Nephron (organoid): ENCODE results near the gene RITA1.

Experiments
- H3K27ac Mint-ChIP-seq, 3 experiments: 2 replicates each; pipeline ENCODE4 v1.8.0; 2020; ENCODE audit warnings: mixed read lengths in 3 of 3, mild to moderate bottlenecking in 2 of 3, moderate library complexity in 1 of 3
- H3K27me3 Mint-ChIP-seq: 2 replicates; pipeline ENCODE4 v1.8.0; 2021; ENCODE audit warnings: low read depth, mild to moderate bottlenecking, moderate library complexity, mixed read lengths
- H3K36me3 Mint-ChIP-seq: 2 replicates; pipeline ENCODE4 v1.8.0; 2020; ENCODE audit warnings: low read depth, mixed read lengths
- H3K4me1 Mint-ChIP-seq: 2 replicates; pipeline ENCODE4 v1.8.0; 2020; ENCODE audit warnings: mixed read lengths
- H3K4me3 Mint-ChIP-seq, 3 experiments: 2 replicates each; pipeline ENCODE4 v1.8.0; 2020; ENCODE audit warnings: mild to moderate bottlenecking in 3 of 3, mixed read lengths in 3 of 3, moderate library complexity in 2 of 3
- H3K9me3 Mint-ChIP-seq: 2 replicates; pipeline ENCODE4 v1.8.0; 2020; ENCODE audit warnings: mixed read lengths
- TF ChIP-seq, protein P1 (sequence below), 3 experiments: fragments of 200-600 bp; sonication (generic); IDR thresholded peaks; one replicate each; pipeline ENCODE4 v1.5.0; 2021; ENCODE audit warnings: antibody characterized with exemption in 3 of 3; ENCODE audit not compliant: unreplicated experiment in 3 of 3

Gene RITA1

DNA sequence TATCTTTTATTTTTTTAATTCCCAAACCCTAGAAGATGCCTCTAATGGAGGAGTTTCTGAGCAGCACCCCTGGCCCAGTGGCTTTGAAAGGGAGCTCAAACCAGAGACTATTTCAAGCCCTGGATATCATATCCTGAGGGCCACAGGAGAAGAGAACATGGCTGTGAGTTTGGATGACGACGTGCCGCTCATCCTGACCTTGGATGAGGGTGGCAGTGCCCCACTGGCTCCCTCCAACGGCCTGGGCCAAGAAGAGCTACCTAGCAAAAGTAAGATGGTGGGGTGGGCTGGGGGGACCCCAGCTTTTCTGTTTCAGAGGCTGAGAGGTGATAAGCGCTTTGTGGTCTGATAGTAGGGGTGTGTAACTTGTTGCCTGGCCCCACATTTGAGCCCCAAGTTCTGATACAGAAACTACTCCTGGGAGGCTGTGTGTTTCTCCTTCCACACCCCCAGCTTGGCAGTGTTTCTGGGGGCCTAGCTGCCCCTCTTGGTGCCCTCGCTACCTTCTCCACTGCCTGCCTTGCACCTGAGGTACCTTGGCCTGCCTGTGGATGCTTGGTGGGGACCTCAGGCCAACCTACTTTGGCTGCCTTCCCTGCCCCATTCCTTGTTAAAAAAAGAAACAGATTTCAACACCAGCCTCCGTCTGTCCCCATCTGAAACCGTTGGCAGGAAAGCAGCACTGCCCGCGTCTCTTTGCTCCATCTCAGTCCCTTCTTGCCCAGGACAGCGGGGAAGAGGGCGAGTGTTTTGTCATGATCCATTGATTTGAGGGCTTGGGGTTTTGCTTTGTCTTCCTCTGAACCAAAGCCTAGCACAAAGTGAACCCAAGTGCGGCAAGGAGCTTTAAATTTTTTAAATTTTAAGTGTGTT is 41.4 kb downstream of the RITA1 start:
- H3K9me3 Mint-ChIP-seq = no peaks in the 10 kb centered on the region
- no peaks in the 10 kb centered on the region for H3K27me3 Mint-ChIP-seq
- H3K27ac Mint-ChIP-seq = peak overlapping the region in 1 of 3 experiments; percentile 43
- no peak overlapping the region for H3K4me3 Mint-ChIP-seq
- H3K4me1 Mint-ChIP-seq = peaks cover 38% of the 10 kb centered on the region
- peaks cover 21% of the 10 kb centered on the region for H3K36me3 Mint-ChIP-seq
- TF ChIP-seq, protein P1, sequence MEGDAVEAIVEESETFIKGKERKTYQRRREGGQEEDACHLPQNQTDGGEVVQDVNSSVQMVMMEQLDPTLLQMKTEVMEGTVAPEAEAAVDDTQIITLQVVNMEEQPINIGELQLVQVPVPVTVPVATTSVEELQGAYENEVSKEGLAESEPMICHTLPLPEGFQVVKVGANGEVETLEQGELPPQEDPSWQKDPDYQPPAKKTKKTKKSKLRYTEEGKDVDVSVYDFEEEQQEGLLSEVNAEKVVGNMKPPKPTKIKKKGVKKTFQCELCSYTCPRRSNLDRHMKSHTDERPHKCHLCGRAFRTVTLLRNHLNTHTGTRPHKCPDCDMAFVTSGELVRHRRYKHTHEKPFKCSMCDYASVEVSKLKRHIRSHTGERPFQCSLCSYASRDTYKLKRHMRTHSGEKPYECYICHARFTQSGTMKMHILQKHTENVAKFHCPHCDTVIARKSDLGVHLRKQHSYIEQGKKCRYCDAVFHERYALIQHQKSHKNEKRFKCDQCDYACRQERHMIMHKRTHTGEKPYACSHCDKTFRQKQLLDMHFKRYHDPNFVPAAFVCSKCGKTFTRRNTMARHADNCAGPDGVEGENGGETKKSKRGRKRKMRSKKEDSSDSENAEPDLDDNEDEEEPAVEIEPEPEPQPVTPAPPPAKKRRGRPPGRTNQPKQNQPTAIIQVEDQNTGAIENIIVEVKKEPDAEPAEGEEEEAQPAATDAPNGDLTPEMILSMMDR (IDR thresholded peaks at IDR 0.05; ENCODE audit: unreplicated experiment in 3 of 3) = no peak

DNA sequence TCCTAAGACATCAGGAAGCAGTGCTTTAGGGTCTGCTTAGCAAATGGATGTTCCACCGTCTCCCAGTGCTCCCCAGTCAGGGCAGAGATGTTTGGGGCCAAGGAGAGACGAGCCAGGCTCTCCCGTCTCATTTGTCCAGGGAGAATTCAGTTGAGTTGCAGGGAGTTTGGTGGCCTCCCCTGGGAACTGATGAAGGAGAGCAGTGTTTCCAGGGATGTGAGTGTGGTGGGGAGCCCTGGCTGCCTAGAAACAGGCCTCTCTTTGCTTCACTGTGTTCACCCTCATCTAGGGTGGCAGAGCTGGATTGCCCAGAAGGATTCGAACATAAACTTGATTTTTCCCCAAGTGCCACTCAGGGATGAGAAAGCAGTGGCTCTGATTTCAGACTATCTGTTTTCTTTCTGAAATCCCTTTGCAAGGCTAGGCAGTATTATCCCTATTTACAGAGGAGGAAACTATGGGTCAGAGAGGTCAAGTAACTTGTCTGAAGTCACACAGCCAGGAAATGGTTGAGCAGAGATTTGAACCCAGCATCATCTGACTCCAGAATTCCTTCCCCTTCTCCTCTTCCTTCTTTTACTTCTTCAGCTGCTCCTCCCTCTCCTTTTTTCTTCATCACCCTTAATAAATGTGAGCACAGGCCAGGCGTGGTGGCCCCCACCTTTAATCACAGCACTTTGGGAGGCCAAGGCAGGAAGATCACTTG is 42.3 kb downstream of the RITA1 start:
- H3K27me3 Mint-ChIP-seq = no peaks in the 10 kb centered on the region
- no peaks in the 10 kb centered on the region for H3K9me3 Mint-ChIP-seq
- no peak overlapping the region for H3K4me3 Mint-ChIP-seq
- H3K4me1 Mint-ChIP-seq = peaks cover 35% of the 10 kb centered on the region
- TF ChIP-seq, protein P1 (IDR thresholded peaks at IDR 0.05; ENCODE audit: unreplicated experiment in 3 of 3) = no peak
- H3K36me3 Mint-ChIP-seq = peaks cover 21% of the 10 kb centered on the region
- H3K27ac Mint-ChIP-seq = peak overlapping the region in 1 of 3 experiments; percentile 43

DNA sequence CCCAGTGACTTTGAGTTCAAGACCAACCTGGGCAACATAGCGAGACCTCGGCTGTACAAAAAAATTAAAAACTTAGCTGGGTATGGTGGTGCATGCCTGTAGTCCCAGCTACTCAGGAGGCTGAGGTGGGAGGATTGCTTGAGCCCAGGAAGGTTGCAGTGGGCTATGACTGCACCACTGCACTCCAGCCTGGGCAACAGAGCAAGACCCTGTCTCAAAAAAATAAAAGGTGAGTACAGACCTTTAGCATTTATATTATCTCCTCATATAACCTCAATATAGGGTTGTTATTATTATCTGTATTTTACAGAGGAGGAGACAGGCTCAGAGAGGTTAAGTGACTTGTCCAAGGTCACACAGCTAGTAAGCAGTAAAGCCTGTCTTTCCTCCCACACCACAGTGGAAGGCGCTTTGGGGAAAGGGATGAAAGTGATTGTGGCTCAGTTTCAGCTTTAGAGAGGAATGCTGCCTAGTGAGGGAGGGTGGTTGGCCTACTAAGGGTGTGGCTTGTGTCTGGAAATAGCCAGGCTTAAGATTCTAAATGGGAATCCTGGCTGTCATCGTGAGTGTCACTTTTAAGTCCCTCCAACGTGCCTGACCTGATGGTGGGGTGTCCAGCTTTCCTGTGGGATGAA is 43.0 kb downstream of the RITA1 start:
- peaks cover 25% of the 10 kb centered on the region for H3K36me3 Mint-ChIP-seq
- H3K4me3 Mint-ChIP-seq = no peak overlapping the region
- TF ChIP-seq, protein P1 (IDR thresholded peaks at IDR 0.05; ENCODE audit: unreplicated experiment in 3 of 3) = no peak
- H3K9me3 Mint-ChIP-seq = no peaks in the 10 kb centered on the region
- H3K27me3 Mint-ChIP-seq = no peaks in the 10 kb centered on the region
- peak overlapping the region in 1 of 3 experiments; percentile 8 for H3K27ac Mint-ChIP-seq
- peaks cover 36% of the 10 kb centered on the region for H3K4me1 Mint-ChIP-seq

DNA sequence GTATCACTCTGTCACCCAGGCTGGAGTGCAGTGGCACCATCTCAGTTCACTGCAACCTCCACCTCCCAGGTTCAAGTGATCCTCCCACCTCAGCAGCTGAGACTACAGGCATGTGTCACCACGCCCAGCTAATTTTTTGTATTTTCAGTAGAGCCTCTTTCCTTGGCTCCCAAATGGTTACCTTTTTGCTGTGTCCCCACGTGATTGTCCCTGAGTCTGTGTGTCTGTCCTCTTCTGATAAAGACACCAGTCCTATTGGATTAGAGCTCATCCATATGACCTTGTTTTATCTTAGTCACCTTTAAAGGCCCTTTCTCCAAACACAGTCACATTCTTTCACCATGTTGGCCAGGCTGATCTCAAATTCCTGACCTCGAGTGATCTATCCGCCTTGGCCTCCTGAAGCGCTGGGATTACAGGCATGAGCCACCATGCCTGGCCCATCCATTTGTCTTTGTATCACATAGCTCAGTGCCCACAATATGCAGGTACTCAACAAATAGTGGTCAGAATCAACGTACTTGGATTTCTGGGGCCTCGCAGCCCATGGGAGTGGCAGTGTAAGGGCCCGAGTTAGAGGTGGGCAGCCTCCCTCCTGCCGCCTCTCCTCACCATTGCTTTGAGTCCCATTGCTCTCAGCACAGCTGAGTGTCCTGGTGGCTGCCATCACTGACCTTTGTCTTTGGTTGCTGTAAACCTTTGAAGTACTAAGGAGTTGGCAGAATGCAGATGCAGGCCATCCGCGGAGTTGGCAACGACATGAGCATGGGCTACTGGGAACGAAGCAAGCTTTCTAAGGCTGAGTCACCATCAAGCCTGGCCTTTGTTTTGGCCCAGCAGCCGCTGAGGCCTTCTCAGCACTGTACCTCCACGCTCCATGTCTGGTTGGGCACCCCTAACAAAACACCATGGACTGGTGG is 45.1 kb downstream of the RITA1 start:
- H3K4me1 Mint-ChIP-seq = peaks cover 48% of the 10 kb centered on the region
- TF ChIP-seq, protein P1 (IDR thresholded peaks at IDR 0.05; ENCODE audit: unreplicated experiment in 3 of 3) = no peak

More for the DNA sequence above, 45.1 kb downstream of the RITA1 start:
- Mint-ChIP-seq H3K9me3 (no peaks in the 10 kb centered on the region), H3K4me3 (no peak overlapping the region), H3K27ac (peak overlapping the region in 1 of 3 experiments; percentile 16), H3K36me3 (peaks cover 29% of the 10 kb centered on the region), H3K27me3 (no peaks in the 10 kb centered on the region)
